Measurements from ENCODE around the gene ADO.

DNA sequence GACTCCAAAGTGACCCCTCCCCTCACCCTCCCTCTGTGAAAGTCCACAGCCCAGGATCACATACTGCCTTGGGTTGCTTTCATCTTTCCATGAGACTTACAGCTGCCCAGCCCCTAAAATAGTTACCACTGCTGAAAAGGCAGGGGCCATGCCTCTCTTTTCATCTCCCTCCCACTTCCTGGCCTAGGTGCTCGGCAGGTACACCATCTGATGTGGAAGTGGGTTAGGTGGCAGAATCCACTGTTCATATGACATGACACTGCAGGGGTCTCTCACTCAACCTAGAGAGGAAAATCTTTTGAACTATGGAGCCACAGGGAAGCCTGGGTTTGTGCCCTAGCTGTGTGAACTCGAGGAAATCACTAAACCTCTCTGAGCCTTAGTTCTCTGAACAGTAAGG, 38.8 kb upstream of the ADO start:
- TF ChIP-seq, protein P1, sequence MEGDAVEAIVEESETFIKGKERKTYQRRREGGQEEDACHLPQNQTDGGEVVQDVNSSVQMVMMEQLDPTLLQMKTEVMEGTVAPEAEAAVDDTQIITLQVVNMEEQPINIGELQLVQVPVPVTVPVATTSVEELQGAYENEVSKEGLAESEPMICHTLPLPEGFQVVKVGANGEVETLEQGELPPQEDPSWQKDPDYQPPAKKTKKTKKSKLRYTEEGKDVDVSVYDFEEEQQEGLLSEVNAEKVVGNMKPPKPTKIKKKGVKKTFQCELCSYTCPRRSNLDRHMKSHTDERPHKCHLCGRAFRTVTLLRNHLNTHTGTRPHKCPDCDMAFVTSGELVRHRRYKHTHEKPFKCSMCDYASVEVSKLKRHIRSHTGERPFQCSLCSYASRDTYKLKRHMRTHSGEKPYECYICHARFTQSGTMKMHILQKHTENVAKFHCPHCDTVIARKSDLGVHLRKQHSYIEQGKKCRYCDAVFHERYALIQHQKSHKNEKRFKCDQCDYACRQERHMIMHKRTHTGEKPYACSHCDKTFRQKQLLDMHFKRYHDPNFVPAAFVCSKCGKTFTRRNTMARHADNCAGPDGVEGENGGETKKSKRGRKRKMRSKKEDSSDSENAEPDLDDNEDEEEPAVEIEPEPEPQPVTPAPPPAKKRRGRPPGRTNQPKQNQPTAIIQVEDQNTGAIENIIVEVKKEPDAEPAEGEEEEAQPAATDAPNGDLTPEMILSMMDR (IDR thresholded peaks at IDR 0.05 in 4 of 5, conservative IDR thresholded peaks at IDR 0.05 in 1 of 5): no peak
- TF ChIP-seq POLR2A (IDR thresholded peaks at IDR 0.05): no peak
